HCT116 (cell line): ENCODE results near the gene GRIK1. TPM values are rescaled to one million over a fixed set of nuclear protein-coding genes. Genes with fewer than 3 reads are reported as not detected.

Experiments
- ATAC-seq: fragments of 200-7000 bp; cut with Tn5 transposase; 2 replicates; pipeline ENCODE4 v1.9.1; 2020; ENCODE audit warnings: mild to moderate bottlenecking, moderate library complexity
- BruUV-seq: library from RNA; stranded (reverse); fragments of 400-500 nt; replicated peaks from 2 replicates; lab custom pipeline; 2021; lab: Mats Ljungman, UMichigan
- CTCF ChIA-PET: fragments of 300-600 bp; sonication (Branson Sonifier 250); formaldehyde crosslinking; loops from one replicate; lab custom pipeline; 2021; ENCODE audit warnings: antibody characterized with exemption; lab: Charles Lee
- POLR2A ChIA-PET: fragments of 300-600, 350-600 bp; sonication (Branson Sonifier 250); formaldehyde crosslinking; loops from one replicate; lab custom pipeline; 2021; ENCODE audit warnings: antibody characterized with exemption; lab: Charles Lee
- RAD21 ChIA-PET, 2 experiments: fragments of 300-600 bp; sonication (Branson Sonifier 250); formaldehyde crosslinking; loops; one replicate each; lab custom pipeline; 2023; ENCODE audit warnings: low total read pairs in 2 of 2; ENCODE audit not compliant: uncharacterized antibody in 2 of 2, unreplicated experiment in 2 of 2, low non-redundant PET in 1 of 2; lab: Charles Lee
- DNase-seq: peaks from one replicate; pipeline ENCODE4 v3.0.0-alpha.2; 2010; ENCODE audit warnings: low read depth, low spot score
- H2AFZ ChIP-seq: fragments of 200-600 bp; shearing (Covaris generic), sonication (generic); 2 replicates; pipeline ENCODE4 v1.6.1; 2017; ENCODE audit warnings: low read depth, mixed run types, mixed read lengths, antibody characterized with exemption, low read length; ENCODE audit not compliant: poor library complexity, severe bottlenecking
- H3K27ac ChIP-seq: 2 replicates; pipeline ENCODE4 v1.5.1; 2012; ENCODE audit warnings: low read depth, low read length
- H3K27me3 ChIP-seq: fragments of 200-600 bp; sonication (generic); 2 replicates; pipeline ENCODE4 v1.6.1; 2016; ENCODE audit warnings: mixed run types, low read length, mixed read lengths; ENCODE audit not compliant: insufficient read depth
- H3K36me3 ChIP-seq, 2 experiments: fragments of 200-500 bp in 1 of 2; fragments of 200-600 bp in 1 of 2; sonication (Bioruptor generic) in 1 of 2; sonication (generic) in 1 of 2; 2 replicates each; pipeline versions ENCODE4 v1.5.1 to v1.6.1; 2014 to 2016; ENCODE audit warnings: low read length in 2 of 2, inconsistent platforms in 1 of 2, mixed read lengths in 1 of 2, mixed run types in 1 of 2; ENCODE audit not compliant: insufficient read depth in 2 of 2, control insufficient read depth in 1 of 2
- H3K4me1 ChIP-seq, 2 experiments: fragments of 200-600 bp in 1 of 2; sonication (generic) in 1 of 2; 2 replicates each; pipeline versions ENCODE4 v1.5.1 to v1.6.1; 2012 to 2017; ENCODE audit warnings: low read length in 2 of 2, inconsistent platforms in 1 of 2, mild to moderate bottlenecking in 1 of 2, mixed read lengths in 1 of 2, mixed run types in 1 of 2, moderate library complexity in 1 of 2; ENCODE audit not compliant: insufficient read depth in 2 of 2, control insufficient read depth in 1 of 2
- H3K4me2 ChIP-seq: fragments of 200-600 bp; sonication (generic); 2 replicates; pipeline ENCODE4 v1.6.1; 2017; ENCODE audit warnings: mixed run types, low read length, mixed read lengths
- H3K4me3 ChIP-seq, 2 experiments: fragments of 200-600 bp in 1 of 2; sonication (generic) in 1 of 2; replicated peaks in 1 of 2; 2 replicates each; pipeline ENCODE4 v1.5.1; 2011 to 2016; ENCODE audit warnings: low read length in 2 of 2, control low read depth in 1 of 2, low read depth in 1 of 2, mild to moderate bottlenecking in 1 of 2, mixed read lengths in 1 of 2, mixed run types in 1 of 2
- H3K79me2 ChIP-seq: fragments of 200-600 bp; sonication (generic); 2 replicates; pipeline ENCODE4 v1.6.1; 2017; ENCODE audit warnings: mild to moderate bottlenecking, mixed run types, low read length, moderate library complexity, mixed read lengths; ENCODE audit not compliant: insufficient read depth
- H3K9ac ChIP-seq: fragments of 200-600 bp; sonication (generic); 2 replicates; pipeline ENCODE4 v1.6.1; 2016; ENCODE audit warnings: low read length, mixed read lengths
- H3K9me2 ChIP-seq: fragments of 200-600 bp; sonication (generic), shearing (Covaris generic); 2 replicates; pipeline ENCODE4 v1.6.1; 2017; ENCODE audit warnings: mixed run types, mild to moderate bottlenecking, moderate library complexity; ENCODE audit not compliant: insufficient read depth
- H3K9me3 ChIP-seq, 2 experiments: fragments of 200-500 bp in 1 of 2; fragments of 200-600 bp in 1 of 2; sonication (Bioruptor generic) in 1 of 2; sonication (generic) in 1 of 2; 2 replicates each; pipeline ENCODE4 v1.6.1; 2014 to 2017; ENCODE audit warnings: low read length in 2 of 2, mixed read lengths in 2 of 2, inconsistent platforms in 1 of 2, low read depth in 1 of 2, mild to moderate bottlenecking in 1 of 2, mixed run types in 1 of 2, moderate library complexity in 1 of 2; ENCODE audit not compliant: control insufficient read depth in 1 of 2, insufficient read depth in 1 of 2
- H4K20me1 ChIP-seq: fragments of 200-600 bp; sonication (generic), shearing (Covaris generic); 2 replicates; pipeline ENCODE4 v1.6.1; 2017; ENCODE audit warnings: mixed run types, mild to moderate bottlenecking, moderate library complexity; ENCODE audit not compliant: insufficient read depth
- CBX3 ChIP-seq: IDR thresholded peaks from 2 replicates; pipeline ENCODE4 v1.6.1; 2012; ENCODE audit warnings: low read depth
- CEBPB ChIP-seq: IDR thresholded peaks from 2 replicates; pipeline ENCODE4 v1.6.1; 2012; ENCODE audit warnings: low read depth
- EGR1 ChIP-seq: IDR thresholded peaks from 2 replicates; pipeline ENCODE4 v1.6.1; 2012; ENCODE audit warnings: low read depth
- ELF1 ChIP-seq: IDR thresholded peaks from 2 replicates; pipeline ENCODE4 v1.6.1; 2012; ENCODE audit warnings: low read depth, borderline replicate concordance
- EZH2 ChIP-seq: fragments of 200-600 bp; sonication (generic); IDR thresholded peaks from 2 replicates; pipeline ENCODE4 v1.6.1; 2017; ENCODE audit warnings: antibody characterized with exemption, mixed run types
- EZH2phosphoT487 ChIP-seq: fragments of 200-600 bp; IDR thresholded peaks from 2 replicates; pipeline ENCODE4 v1.6.1; 2018; ENCODE audit warnings: antibody characterized with exemption, borderline replicate concordance
- JUND ChIP-seq: IDR thresholded peaks from 2 replicates; pipeline ENCODE4 v1.6.1; 2012
- POLR2A ChIP-seq: IDR thresholded peaks from 2 replicates; pipeline ENCODE4 v1.7.0; 2011; ENCODE audit warnings: borderline replicate concordance; ENCODE audit not compliant: insufficient read depth, insufficient read length; ENCODE audit errors: extremely low read depth
- RAD21 ChIP-seq: IDR thresholded peaks from 2 replicates; pipeline ENCODE4 v1.6.1; 2012; ENCODE audit warnings: low read depth, mild to moderate bottlenecking
- SIN3A ChIP-seq: IDR thresholded peaks from 2 replicates; pipeline ENCODE4 v1.6.1; 2012; ENCODE audit warnings: low read depth
- SP1 ChIP-seq: IDR thresholded peaks from 2 replicates; pipeline ENCODE4 v1.6.1; 2012; ENCODE audit warnings: low read depth
- SRF ChIP-seq: IDR thresholded peaks from 2 replicates; pipeline ENCODE4 v1.6.1; 2012; ENCODE audit warnings: low read depth
- ZFX ChIP-seq: fragments of 450-650 bp; IDR thresholded peaks from 2 replicates; pipeline ENCODE4 v1.6.1; 2017
- ZNF274 ChIP-seq: fragments of 200-500 bp; sonication (Bioruptor generic); IDR thresholded peaks from 2 replicates; pipeline ENCODE4 v1.6.1; 2014; ENCODE audit warnings: mild to moderate bottlenecking, low read depth, low read length, inconsistent platforms
- intact Hi-C: fragments of 100-400 bp; cut with micrococcal nuclease; formaldehyde crosslinking; loops from 2 replicates; pipeline ENCODE4 v1.10.0; 2022
- total RNA-seq: library from RNA; stranded (reverse); gene quantifications from one replicate; pipeline ENCODE4 v1.2.1, GENCODE V29; 2021; ENCODE audit not compliant: unreplicated experiment
- TF ChIP-seq, protein P1 (sequence below): IDR thresholded peaks from 2 replicates; pipeline ENCODE4 v1.6.1; 2012

GRIK1 gene
- total RNA-seq, 1 experiment from 2014 or later: not detected

- RAD21 ChIA-PET: no interaction called here
- BruUV-seq: no TSS peak
These were observed 259.5 kb downstream of the GRIK1 start for GRCh38 chr21:29680273-29680672.

DNA sequence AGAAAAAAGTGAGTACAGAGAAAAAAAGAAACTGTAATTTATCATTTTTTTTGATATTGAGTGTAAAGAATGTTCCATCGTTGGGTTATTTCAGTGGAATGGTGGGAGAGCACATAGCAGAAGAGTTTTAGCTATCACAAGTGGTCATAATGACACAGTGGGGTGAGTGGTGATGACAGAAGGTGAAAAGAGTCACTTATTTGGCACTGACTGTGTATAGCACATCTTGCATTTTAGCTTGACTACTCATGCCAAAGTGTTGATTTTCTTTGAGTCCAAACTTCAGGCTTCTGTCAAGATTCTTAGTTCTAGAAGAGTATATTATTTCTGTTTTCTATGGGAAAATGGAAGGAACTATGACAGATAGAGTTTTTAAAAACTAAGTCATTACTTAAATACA is 261.2 kb downstream of the GRIK1 start:
- Histone ChIP-seq H3K4me2 (no peak overlapping the region), H3K9ac (no peak overlapping the region), H3K27me3 (no peaks in the 10 kb centered on the region), H3K4me3 (no peak overlapping the region), H3K9me3 (peaks cover 0 to 8% of the 10 kb centered on the region in 2 experiments; a peak in 2 of 4 replicates), H3K4me1 (no peaks in the 10 kb centered on the region), H3K27ac (no peak overlapping the region), H4K20me1 (no peaks in the 10 kb centered on the region), H2AFZ (no peak overlapping the region), H3K79me2 (no peaks in the 10 kb centered on the region), H3K9me2 (no peaks in the 10 kb centered on the region), H3K36me3 (no peaks in the 10 kb centered on the region)
- TF ChIP-seq EZH2phosphoT487: no peak
- no peak for TF ChIP-seq EGR1
- no peak for TF ChIP-seq CBX3
- TF ChIP-seq, protein P1, sequence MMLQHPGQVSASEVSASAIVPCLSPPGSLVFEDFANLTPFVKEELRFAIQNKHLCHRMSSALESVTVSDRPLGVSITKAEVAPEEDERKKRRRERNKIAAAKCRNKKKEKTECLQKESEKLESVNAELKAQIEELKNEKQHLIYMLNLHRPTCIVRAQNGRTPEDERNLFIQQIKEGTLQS: no peak
- no peak for TF ChIP-seq RAD21
- no peak for TF ChIP-seq ELF1
- TF ChIP-seq SIN3A: no peak
- TF ChIP-seq ZNF274: no peak
- TF ChIP-seq POLR2A: no peak
- TF ChIP-seq EZH2: no peak
- TF ChIP-seq JUND: no peak
- BruUV-seq: no TSS peak
- ATAC-seq (no peak), DNase-seq (no peak)
- intact Hi-C loops: no loop called here
- ChIA-PET RAD21 (no interaction called here), POLR2A (no interaction called here), CTCF (no interaction called here)

More at GRCh38 chr21:29680273-29680672, 259.5 kb downstream of the GRIK1 start:
- DNase-seq: no peak
- Histone ChIP-seq H2AFZ (no peak overlapping the region), H3K9ac (no peak overlapping the region), H3K36me3 (no peaks in the 10 kb centered on the region), H3K4me3 (no peak overlapping the region), H4K20me1 (no peaks in the 10 kb centered on the region), H3K9me2 (no peaks in the 10 kb centered on the region), H3K4me2 (no peak overlapping the region), H3K9me3 (peaks cover 0 to 8% of the 10 kb centered on the region in 2 experiments; a peak in 2 of 4 replicates), H3K27me3 (no peaks in the 10 kb centered on the region), H3K27ac (no peak overlapping the region), H3K4me1 (no peaks in the 10 kb centered on the region), H3K79me2 (no peaks in the 10 kb centered on the region)
- intact Hi-C loops: no loop called here
- ChIA-PET CTCF (no interaction called here), POLR2A (no interaction called here)
- no peak for TF ChIP-seq JUND
- no peak for TF ChIP-seq SP1
- TF ChIP-seq POLR2A: no peak
- TF ChIP-seq SRF: no peak
- no peak for TF ChIP-seq CEBPB
- TF ChIP-seq ZFX: no peak
- no peak for ATAC-seq
